Panc1 (cell line): Measurements from ENCODE around the gene OPTC. TPM values are rescaled to one million over a fixed set of nuclear protein-coding genes. Genes with fewer than 3 reads are reported as not detected.

ENCODE experiments used
- ATAC-seq: fragments of 200-7000 bp; cut with Tn5 transposase; 2 replicates; pipeline ENCODE4 v1.9.1; 2020; ENCODE audit warnings: mild to moderate bottlenecking, moderate library complexity
- BruUV-seq: library from RNA; stranded (reverse); fragments of 400-500 nt; replicated peaks from 2 replicates; lab custom pipeline; 2021; lab: Mats Ljungman, UMichigan
- CTCF ChIA-PET: fragments of 300-600 bp; sonication (Branson Sonifier 250); formaldehyde crosslinking; loops from one replicate; lab custom pipeline; 2022; ENCODE audit warnings: antibody characterized with exemption; lab: Charles Lee
- POLR2A ChIA-PET: fragments of 300-600 bp; sonication (Branson Sonifier 250); formaldehyde crosslinking; loops from one replicate; lab custom pipeline; 2022; ENCODE audit warnings: antibody characterized with exemption; lab: Charles Lee
- DNase-seq: peaks from one replicate; pipeline ENCODE4 v3.0.0-alpha.2; 2010; ENCODE audit warnings: low read depth, low spot score
- H3K27ac ChIP-seq: 2 replicates; pipeline ENCODE4 v1.5.1; 2011; ENCODE audit warnings: mild to moderate bottlenecking, low read length, inconsistent platforms
- H3K27me3 ChIP-seq: fragments of 200-500 bp; sonication (Bioruptor generic); 2 replicates; pipeline ENCODE4 v1.6.0; 2014; ENCODE audit warnings: low read length, inconsistent platforms; ENCODE audit not compliant: control insufficient read depth, insufficient read depth
- H3K36me3 ChIP-seq: fragments of 200-500 bp; sonication (Bioruptor generic); 2 replicates; pipeline ENCODE4 v1.5.1; 2014; ENCODE audit warnings: inconsistent platforms, mild to moderate bottlenecking, low read length, moderate library complexity; ENCODE audit not compliant: control insufficient read depth, insufficient read depth
- H3K4me1 ChIP-seq: 2 replicates; pipeline ENCODE4 v1.5.1; 2011; ENCODE audit warnings: inconsistent platforms, mild to moderate bottlenecking, low read length, moderate library complexity; ENCODE audit not compliant: control insufficient read depth, insufficient read depth
- H3K4me3 ChIP-seq, 2 experiments: 2 replicates each; pipeline ENCODE4 v1.5.1; 2011 to 2012; ENCODE audit warnings: low read depth in 2 of 2, low read length in 2 of 2, mild to moderate bottlenecking in 2 of 2, inconsistent platforms in 1 of 2, moderate library complexity in 1 of 2
- H3K9me3 ChIP-seq: fragments of 200-500 bp; sonication (Bioruptor generic); 2 replicates; pipeline ENCODE4 v1.5.1; 2014; ENCODE audit warnings: low read depth, mild to moderate bottlenecking, inconsistent platforms, low read length, moderate library complexity; ENCODE audit not compliant: control insufficient read depth, insufficient read depth
- CTCF ChIP-seq: fragments of 450-650 bp; IDR thresholded peaks from 2 replicates; pipeline ENCODE4 v1.5.1; 2017; ENCODE audit warnings: mild to moderate bottlenecking
- POLR2AphosphoS5 ChIP-seq: IDR thresholded peaks from 2 replicates; pipeline ENCODE4 v1.6.1; 2012; ENCODE audit warnings: mild to moderate bottlenecking, low read depth, low read length, moderate library complexity
- REST ChIP-seq, 2 experiments: IDR thresholded peaks; 2 replicates each; pipeline ENCODE4 v1.6.1; 2011 to 2012; ENCODE audit warnings: low read depth in 2 of 2, control low read depth in 1 of 2, low read length in 1 of 2, mild to moderate bottlenecking in 1 of 2, moderate library complexity in 1 of 2; ENCODE audit not compliant: insufficient read depth in 1 of 2
- SIN3A ChIP-seq: IDR thresholded peaks from 2 replicates; pipeline ENCODE4 v1.6.1; 2012; ENCODE audit warnings: low read depth, mild to moderate bottlenecking, low read length, moderate library complexity, borderline replicate concordance; ENCODE audit not compliant: insufficient read depth
- TCF7L2 ChIP-seq: IDR thresholded peaks from 2 replicates; pipeline ENCODE4 v1.6.1; 2011; ENCODE audit warnings: mild to moderate bottlenecking, low read depth, low read length, inconsistent platforms
- in situ Hi-C: cut with HindIII; loops from 2 replicates; pipeline ENCODE4 v1.10.0; 2016; ENCODE audit warnings: low sequenced_read_pairs, low pct_unique_long_range_greater_than_20kb
- intact Hi-C: fragments of 100-400 bp; cut with micrococcal nuclease; formaldehyde crosslinking; loops from one replicate; pipeline ENCODE4 v1.10.0; 2022; ENCODE audit not compliant: unreplicated experiment
- total RNA-seq: library from RNA; stranded (reverse); gene quantifications from one replicate; pipeline ENCODE4 v1.2.1, GENCODE V29; 2021; ENCODE audit not compliant: unreplicated experiment

Gene OPTC
- total RNA-seq, 1 experiment from 2014 or later, result not detected

- POLR2A ChIA-PET, result no interaction called here
Observed at GRCh38 chr1:203464226-203464625, 29.7 kb upstream of the OPTC start.

GRCh38 chr1:203464743-203465142 lies 29.2 kb upstream of the OPTC start:
- Histone ChIP-seq H3K36me3 (no peaks in the 10 kb centered on the region), H3K9me3 (no peaks in the 10 kb centered on the region), H3K4me1 (no peaks in the 10 kb centered on the region), H3K27ac (no peak overlapping the region), H3K27me3 (peaks cover 5% of the 10 kb centered on the region), H3K4me3 (no peak overlapping the region)
- BruUV-seq, result no TSS peak
- DNase-seq (no peak), ATAC-seq (no peak)
- in situ Hi-C loops (no loop called here), intact Hi-C loops (no loop called here)
- no peak for TF ChIP-seq SIN3A
- no peak for TF ChIP-seq TCF7L2
- TF ChIP-seq REST (IDR thresholded peaks at IDR 0.05; ENCODE audit: insufficient read depth in 1 of 2, low read depth in 2 of 2, low read length in 1 of 2), result no peak
- TF ChIP-seq POLR2AphosphoS5, result no peak
- no peak for TF ChIP-seq CTCF
- ChIA-PET CTCF (no interaction called here), POLR2A (no interaction called here)

More at GRCh38 chr1:203464226-203464625, 29.7 kb upstream of the OPTC start:
- DNase-seq (no peak), ATAC-seq (no peak)
- intact Hi-C loops (no loop called here), in situ Hi-C loops (no loop called here)
- no peaks in the 10 kb centered on the region for H3K36me3 ChIP-seq
- no peak overlapping the region for H3K27ac ChIP-seq
- H3K27me3 ChIP-seq, result peaks cover 5% of the 10 kb centered on the region
- TF ChIP-seq CTCF, result no peak
- TF ChIP-seq TCF7L2, result no peak
- no peak for TF ChIP-seq SIN3A
- no peak for TF ChIP-seq POLR2AphosphoS5
- TF ChIP-seq REST (IDR thresholded peaks at IDR 0.05; ENCODE audit: insufficient read depth in 1 of 2, low read depth in 2 of 2, low read length in 1 of 2), result no peak
- CTCF ChIA-PET, result no interaction called here
- BruUV-seq, result no TSS peak
- no peak overlapping the region for H3K4me3 ChIP-seq
- H3K4me1 ChIP-seq, result no peaks in the 10 kb centered on the region
- H3K9me3 ChIP-seq, result no peaks in the 10 kb centered on the region
